ENCODE measurements around the gene IGFL1.
"Not testable (repeated sequence)": the region's sequence is repeated elsewhere in the genome, so short reads cannot be mapped to it uniquely, and the experiment has no call there.

Gene IGFL1

GRCh38 chr19:46189971-46190888 is 39.3 kb upstream of the IGFL1 start:
- no peak for TF ChIP-seq CTCF (conservative IDR thresholded peaks at IDR 0.05; ENCODE audit: control insufficient read depth, insufficient read depth, low read depth, low read length)
- DNase-seq (ENCODE audit: low read depth): no peak
- H3K4me3 ChIP-seq (ENCODE audit: control insufficient read depth, low read depth, low read length): no peak overlapping the region

GRCh38 chr19:46191356-46191755 is 38.2 kb upstream of the IGFL1 start:
- no peak for DNase-seq (ENCODE audit: low read depth)
- TF ChIP-seq CTCF (conservative IDR thresholded peaks at IDR 0.05; ENCODE audit: control insufficient read depth, insufficient read depth, low read depth, low read length): no peak
- H3K4me3 ChIP-seq (ENCODE audit: control insufficient read depth, low read depth, low read length): no peak overlapping the region

DNA sequence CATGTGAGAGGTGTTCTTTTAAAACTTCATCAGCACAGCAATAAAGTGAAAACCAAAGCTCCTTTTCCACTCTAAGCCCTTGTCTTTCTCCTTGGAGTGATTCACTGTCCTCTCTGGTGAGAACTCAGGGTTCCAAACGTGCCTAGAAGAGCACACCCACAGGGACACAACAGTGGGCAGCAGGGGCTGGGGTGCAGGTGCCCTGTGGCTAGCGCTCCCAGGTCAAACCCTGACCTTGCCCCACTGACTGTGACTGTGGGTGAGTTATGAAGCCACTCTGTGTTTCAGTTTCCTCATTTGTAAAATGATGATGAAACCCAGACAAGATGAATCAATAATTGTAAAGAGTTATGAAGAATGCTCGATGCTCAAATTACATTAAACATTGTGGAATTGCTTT is 37.6 kb upstream of the IGFL1 start:
- DNase-seq (ENCODE audit: low read depth): no peak
- no peak overlapping the region for H3K4me3 ChIP-seq (ENCODE audit: control insufficient read depth, low read depth, low read length)
- TF ChIP-seq CTCF (conservative IDR thresholded peaks at IDR 0.05; ENCODE audit: control insufficient read depth, insufficient read depth, low read depth, low read length): no peak

- H3K4me3 ChIP-seq (ENCODE audit: control insufficient read depth, low read depth, low read length); DNase-seq (ENCODE audit: low read depth): not testable (repeated sequence)
These were observed 36.9 kb upstream of the IGFL1 start for GRCh38 chr19:46192626-46192991.

DNA sequence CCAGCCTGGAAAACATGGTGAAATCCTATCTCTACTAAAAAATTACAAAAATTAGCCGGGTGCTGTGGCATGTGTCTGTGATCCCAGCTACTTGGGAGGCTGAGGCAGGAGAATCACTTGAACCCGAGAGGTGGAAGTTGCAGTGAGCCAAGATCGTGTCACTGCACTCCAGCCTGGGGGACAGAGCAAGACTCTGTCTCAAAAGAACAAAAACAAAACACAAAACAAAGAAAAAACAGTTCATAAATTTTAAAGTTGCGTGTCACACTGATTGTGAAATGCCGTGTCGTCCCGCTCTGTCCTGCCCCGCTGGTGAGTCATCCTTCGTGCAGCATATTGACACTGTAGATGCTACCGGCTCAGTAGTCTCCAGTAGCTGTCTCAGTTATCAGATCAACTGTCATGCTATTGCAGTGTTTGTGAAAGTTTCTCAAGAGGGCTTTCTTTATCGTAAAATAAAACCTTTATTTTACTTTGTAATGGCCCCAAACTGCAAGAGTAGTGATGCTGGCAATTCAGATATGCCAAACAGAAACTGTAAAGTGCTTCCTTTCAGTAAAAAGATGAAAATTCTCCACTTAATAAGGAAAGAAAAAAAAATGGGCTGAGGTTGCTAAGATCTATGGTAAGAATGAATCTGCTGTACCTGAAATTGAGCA is 36.4 kb upstream of the IGFL1 start:
- no peak overlapping the region for H3K4me3 ChIP-seq (ENCODE audit: control insufficient read depth, low read depth, low read length)
- no peak for TF ChIP-seq CTCF (conservative IDR thresholded peaks at IDR 0.05; ENCODE audit: control insufficient read depth, insufficient read depth, low read depth, low read length)
- peak; percentile 56 for DNase-seq (ENCODE audit: low read depth)

DNA sequence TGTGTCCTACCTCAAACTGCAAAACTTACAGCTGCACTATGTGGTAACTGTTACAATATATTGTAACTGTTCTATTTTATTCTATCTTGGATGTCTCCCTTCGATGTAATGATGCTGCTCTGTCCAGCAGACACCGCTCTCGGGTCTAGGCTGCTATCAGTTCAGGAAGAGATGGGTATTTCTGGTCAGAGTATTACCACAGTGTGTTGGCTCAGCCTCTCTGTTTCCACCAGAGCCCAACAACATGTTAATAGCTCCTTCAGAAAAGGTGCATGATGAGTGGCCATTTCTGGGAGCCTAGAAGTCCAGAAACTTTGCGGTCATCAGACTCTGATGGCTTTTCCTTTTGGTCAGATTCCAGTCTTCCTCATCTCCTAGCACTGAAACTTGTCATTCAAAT is 35.9 kb upstream of the IGFL1 start:
- no peak for DNase-seq (ENCODE audit: low read depth)
- no peak overlapping the region for H3K4me3 ChIP-seq (ENCODE audit: control insufficient read depth, low read depth, low read length)
- no peak for TF ChIP-seq CTCF (conservative IDR thresholded peaks at IDR 0.05; ENCODE audit: control insufficient read depth, insufficient read depth, low read depth, low read length)

DNA sequence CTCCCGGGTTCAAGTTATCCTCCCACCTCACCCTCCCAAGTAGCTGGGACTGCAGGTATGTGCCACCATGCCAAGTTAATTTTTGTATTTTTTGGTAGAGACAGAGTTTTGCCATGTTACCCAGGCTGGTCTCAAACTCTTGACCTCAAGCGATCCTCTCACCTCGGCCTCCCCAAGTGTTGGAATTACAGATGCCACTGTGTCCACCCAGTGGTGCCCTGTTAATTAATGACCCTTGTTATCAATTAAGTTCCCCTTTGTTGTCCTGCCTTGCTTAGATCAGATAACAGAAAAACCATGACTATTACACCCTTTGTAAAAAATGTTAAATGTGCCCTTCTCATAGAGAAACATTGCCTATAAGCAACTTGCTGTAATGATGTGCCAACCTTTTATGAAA is 34.4 kb upstream of the IGFL1 start:
- no peak for TF ChIP-seq CTCF (conservative IDR thresholded peaks at IDR 0.05; ENCODE audit: control insufficient read depth, insufficient read depth, low read depth, low read length)

GRCh38 chr19:46195919-46196318 is 33.6 kb upstream of the IGFL1 start:
- H3K4me3 ChIP-seq (ENCODE audit: control insufficient read depth, low read depth, low read length): not testable (repeated sequence)

More for the DNA sequence above, 34.4 kb upstream of the IGFL1 start:
- no peak overlapping the region for H3K4me3 ChIP-seq (ENCODE audit: control insufficient read depth, low read depth, low read length)
- no peak for DNase-seq (ENCODE audit: low read depth)

More at GRCh38 chr19:46195919-46196318, 33.6 kb upstream of the IGFL1 start:
- not testable (repeated sequence) for DNase-seq (ENCODE audit: low read depth)
